ENCODE data around the gene GAPDH.

GAPDH gene

DNA sequence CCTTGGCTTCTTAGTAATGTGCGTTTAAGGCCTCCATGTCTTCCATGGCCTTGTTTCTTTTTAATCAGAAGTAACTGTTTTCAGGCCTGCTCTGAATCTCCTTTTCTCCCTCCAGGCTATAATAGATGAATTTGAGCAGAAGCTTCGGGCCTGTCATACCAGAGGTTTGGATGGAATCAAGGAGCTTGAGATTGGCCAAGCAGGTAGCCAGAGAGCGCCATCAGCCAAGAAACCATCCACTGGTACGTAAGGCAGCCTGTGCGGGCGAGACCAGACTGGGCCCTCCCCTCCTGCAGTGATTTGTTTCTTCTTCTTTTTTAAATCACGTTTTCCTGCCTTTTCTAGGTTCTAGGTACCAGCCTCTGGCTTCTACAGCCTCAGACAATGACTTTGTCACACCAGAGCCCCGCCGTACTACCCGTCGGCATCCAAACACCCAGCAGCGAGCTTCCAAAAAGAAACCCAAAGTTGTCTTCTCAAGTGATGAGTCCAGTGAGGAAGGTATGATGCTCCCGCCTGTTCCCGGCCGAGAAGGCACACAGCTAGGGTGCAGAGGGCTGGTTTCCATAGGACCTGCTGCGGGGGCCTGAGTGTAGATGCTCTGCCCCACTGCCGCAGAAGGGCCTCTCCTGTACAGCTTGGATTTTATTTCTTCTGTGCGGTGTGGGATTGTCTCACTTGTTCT lies 3.6 kb upstream of the GAPDH start:
- no peak for DNase-seq

DNA sequence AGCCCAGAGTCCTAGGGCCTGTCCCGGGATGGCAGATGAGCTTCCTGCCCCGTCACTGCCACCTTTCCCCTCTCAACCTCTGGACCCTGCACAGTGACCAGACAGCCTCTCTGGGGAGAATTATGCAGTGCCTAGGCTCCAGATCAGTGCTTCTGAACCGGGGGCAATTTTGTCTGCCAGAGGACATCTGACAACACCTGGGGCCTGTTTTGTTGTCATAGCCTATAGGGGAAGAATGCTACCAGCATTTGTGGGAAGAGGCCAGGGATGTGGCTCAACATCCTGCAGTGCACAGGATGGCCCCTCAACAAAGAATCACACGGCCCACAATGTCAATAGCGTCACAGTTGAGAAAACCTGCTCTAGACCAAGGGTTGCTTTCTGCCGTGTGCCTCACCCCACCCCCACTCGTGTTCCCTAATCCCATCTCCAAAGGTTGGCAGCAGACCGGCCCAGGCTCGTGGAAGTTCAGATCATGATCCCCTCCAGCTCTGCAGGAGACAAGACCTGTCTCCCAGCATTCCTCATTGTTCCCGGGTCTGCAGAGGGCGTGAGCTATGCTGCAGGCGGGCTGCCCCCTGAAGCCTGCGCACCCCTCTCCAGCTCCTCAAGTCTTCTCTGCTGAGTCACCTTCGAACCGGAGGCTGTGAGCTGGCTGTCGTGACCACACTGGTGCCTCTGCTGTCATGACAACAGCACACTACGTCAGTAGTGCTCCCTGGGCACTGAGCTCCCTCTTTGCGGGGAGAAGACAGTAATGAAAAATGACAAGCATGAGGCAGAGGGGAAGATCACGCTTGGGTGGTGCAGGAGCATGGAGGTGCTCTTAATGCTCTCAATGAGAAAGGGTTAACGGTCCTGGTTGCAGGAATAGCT lies 2.0 kb upstream of the GAPDH start:
- DNase-seq: peak; percentile 99

DNA sequence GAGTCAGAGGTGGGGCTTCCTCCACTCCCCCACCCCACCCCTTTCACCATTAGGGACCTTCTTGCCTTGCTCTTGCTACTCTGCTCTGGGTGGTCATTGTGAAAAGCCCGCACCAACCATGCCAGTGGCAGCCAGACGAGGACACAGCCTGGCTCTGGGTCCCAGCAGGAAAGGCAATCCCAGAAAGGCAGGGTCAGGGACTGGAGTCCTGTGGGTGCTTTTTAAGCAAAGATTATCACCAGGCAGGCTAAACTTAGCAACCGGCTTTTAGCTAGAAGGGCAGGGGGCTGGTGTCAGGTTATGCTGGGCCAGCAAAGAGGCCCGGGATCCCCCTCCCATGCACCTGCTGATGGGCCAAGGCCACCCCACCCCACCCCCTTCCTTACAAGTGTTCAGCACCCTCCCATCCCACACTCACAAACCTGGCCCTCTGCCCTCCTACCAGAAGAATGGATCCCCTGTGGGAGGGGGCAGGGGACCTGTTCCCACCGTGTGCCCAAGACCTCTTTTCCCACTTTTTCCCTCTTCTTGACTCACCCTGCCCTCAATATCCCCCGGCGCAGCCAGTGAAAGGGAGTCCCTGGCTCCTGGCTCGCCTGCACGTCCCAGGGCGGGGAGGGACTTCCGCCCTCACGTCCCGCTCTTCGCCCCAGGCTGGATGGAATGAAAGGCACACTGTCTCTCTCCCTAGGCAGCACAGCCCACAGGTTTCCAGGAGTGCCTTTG lies 1.2 kb upstream of the GAPDH start:
- DNase-seq: peak; percentile 87

DNA sequence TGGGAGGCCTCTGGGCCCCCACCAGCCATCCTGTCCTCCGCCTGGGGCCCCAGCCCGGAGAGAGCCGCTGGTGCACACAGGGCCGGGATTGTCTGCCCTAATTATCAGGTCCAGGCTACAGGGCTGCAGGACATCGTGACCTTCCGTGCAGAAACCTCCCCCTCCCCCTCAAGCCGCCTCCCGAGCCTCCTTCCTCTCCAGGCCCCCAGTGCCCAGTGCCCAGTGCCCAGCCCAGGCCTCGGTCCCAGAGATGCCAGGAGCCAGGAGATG lies 729 bp upstream of the GAPDH start:
- DNase-seq: no peak

DNA sequence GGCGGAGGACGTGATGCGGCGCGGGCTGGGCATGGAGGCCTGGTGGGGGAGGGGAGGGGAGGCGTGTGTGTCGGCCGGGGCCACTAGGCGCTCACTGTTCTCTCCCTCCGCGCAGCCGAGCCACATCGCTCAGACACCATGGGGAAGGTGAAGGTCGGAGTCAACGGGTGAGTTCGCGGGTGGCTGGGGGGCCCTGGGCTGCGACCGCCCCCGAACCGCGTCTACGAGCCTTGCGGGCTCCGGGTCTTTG lies 303 bp downstream of the GAPDH start:
- no peak for DNase-seq

DNA sequence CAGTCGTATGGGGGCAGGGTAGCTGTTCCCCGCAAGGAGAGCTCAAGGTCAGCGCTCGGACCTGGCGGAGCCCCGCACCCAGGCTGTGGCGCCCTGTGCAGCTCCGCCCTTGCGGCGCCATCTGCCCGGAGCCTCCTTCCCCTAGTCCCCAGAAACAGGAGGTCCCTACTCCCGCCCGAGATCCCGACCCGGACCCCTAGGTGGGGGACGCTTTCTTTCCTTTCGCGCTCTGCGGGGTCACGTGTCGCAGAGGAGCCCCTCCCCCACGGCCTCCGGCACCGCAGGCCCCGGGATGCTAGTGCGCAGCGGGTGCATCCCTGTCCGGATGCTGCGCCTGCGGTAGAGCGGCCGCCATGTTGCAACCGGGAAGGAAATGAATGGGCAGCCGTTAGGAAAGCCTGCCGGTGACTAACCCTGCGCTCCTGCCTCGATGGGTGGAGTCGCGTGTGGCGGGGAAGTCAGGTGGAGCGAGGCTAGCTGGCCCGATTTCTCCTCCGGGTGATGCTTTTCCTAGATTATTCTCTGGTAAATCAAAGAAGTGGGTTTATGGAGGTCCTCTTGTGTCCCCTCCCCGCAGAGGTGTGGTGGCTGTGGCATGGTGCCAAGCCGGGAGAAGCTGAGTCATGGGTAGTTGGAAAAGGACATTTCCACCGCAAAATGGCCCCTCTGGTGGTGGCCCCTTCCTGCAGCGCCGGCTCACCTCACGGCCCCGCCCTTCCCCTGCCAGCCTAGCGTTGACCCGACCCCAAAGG lies 804 bp downstream of the GAPDH start:
- DNase-seq: peak; percentile 76

DNA sequence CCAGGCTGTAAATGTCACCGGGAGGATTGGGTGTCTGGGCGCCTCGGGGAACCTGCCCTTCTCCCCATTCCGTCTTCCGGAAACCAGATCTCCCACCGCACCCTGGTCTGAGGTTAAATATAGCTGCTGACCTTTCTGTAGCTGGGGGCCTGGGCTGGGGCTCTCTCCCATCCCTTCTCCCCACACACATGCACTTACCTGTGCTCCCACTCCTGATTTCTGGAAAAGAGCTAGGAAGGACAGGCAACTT lies 1.3 kb downstream of the GAPDH start:
- no peak for DNase-seq

DNA sequence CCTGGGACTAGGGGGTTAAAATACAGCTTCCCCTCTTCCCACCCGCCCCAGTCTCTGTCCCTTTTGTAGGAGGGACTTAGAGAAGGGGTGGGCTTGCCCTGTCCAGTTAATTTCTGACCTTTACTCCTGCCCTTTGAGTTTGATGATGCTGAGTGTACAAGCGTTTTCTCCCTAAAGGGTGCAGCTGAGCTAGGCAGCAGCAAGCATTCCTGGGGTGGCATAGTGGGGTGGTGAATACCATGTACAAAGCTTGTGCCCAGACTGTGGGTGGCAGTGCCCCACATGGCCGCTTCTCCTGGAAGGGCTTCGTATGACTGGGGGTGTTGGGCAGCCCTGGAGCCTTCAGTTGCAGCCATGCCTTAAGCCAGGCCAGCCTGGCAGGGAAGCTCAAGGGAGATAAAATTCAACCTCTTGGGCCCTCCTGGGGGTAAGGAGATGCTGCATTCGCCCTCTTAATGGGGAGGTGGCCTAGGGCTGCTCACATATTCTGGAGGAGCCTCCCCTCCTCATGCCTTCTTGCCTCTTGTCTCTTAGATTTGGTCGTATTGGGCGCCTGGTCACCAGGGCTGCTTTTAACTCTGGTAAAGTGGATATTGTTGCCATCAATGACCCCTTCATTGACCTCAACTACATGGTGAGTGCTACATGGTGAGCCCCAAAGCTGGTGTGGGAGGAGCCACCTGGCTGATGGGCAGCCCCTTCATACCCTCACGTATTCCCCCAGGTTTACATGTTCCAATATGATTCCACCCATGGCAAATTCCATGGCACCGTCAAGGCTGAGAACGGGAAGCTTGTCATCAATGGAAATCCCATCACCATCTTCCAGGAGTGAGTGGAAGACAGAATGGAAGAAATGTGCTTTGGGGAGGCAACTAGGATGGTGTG lies 1.9 kb downstream of the GAPDH start:
- no peak for DNase-seq

DNA sequence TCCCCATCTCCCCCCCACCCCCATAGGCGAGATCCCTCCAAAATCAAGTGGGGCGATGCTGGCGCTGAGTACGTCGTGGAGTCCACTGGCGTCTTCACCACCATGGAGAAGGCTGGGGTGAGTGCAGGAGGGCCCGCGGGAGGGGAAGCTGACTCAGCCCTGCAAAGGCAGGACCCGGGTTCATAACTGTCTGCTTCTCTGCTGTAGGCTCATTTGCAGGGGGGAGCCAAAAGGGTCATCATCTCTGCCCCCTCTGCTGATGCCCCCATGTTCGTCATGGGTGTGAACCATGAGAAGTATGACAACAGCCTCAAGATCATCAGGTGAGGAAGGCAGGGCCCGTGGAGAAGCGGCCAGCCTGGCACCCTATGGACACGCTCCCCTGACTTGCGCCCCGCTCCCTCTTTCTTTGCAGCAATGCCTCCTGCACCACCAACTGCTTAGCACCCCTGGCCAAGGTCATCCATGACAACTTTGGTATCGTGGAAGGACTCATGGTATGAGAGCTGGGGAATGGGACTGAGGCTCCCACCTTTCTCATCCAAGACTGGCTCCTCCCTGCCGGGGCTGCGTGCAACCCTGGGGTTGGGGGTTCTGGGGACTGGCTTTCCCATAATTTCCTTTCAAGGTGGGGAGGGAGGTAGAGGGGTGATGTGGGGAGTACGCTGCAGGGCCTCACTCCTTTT lies 2.7 kb downstream of the GAPDH start:
- DNase-seq: peak; percentile 30

DNA sequence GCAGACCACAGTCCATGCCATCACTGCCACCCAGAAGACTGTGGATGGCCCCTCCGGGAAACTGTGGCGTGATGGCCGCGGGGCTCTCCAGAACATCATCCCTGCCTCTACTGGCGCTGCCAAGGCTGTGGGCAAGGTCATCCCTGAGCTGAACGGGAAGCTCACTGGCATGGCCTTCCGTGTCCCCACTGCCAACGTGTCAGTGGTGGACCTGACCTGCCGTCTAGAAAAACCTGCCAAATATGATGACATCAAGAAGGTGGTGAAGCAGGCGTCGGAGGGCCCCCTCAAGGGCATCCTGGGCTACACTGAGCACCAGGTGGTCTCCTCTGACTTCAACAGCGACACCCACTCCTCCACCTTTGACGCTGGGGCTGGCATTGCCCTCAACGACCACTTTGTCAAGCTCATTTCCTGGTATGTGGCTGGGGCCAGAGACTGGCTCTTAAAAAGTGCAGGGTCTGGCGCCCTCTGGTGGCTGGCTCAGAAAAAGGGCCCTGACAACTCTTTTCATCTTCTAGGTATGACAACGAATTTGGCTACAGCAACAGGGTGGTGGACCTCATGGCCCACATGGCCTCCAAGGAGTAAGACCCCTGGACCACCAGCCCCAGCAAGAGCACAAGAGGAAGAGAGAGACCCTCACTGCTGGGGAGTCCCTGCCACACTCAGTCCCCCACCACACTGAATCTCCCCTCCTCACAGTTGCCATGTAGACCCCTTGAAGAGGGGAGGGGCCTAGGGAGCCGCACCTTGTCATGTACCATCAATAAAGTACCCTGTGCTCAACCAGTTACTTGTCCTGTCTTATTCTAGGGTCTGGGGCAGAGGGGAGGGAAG lies 3.5 kb downstream of the GAPDH start:
- peak; percentile 78 for DNase-seq

DNA sequence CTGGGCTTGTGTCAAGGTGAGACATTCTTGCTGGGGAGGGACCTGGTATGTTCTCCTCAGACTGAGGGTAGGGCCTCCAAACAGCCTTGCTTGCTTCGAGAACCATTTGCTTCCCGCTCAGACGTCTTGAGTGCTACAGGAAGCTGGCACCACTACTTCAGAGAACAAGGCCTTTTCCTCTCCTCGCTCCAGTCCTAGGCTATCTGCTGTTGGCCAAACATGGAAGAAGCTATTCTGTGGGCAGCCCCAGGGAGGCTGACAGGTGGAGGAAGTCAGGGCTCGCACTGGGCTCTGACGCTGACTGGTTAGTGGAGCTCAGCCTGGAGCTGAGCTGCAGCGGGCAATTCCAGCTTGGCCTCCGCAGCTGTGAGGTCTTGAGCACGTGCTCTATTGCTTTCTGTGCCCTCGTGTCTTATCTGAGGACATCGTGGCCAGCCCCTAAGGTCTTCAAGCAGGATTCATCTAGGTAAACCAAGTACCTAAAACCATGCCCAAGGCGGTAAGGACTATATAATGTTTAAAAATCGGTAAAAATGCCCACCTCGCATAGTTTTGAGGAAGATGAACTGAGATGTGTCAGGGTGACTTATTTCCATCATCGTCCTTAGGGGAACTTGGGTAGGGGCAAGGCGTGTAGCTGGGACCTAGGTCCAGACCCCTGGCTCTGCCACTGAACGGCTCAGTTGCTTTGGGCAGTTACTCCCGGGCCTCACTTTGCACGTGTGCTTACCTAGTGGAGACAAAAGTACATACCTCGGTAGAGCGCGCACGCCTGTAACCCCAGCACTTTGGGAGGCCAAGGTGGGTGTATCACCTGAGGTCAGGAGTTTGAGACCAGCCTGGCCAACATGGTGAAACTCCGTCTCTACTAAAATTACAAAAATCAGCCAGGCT lies 4.3 kb downstream of the GAPDH start:
- DNase-seq: peak; percentile 56

DNA sequence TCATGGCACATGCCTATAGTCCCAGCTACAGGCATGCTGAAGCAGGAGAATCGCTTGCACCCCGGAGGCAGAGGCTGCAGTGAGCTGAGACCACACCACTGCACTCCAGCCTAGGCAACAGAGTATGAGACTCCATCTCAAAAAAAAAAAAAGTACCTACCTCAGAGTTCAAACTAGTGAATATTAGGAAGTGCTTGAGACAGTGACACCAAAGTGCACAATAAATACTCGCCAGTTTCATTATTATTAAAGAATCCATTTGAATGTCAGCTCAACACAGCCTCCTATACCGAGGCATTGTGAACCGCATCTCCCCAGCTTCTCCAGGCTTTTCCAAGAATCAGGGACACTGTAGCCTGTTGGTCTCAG lies 5.0 kb downstream of the GAPDH start:
- peak; percentile 39 for DNase-seq

DNA sequence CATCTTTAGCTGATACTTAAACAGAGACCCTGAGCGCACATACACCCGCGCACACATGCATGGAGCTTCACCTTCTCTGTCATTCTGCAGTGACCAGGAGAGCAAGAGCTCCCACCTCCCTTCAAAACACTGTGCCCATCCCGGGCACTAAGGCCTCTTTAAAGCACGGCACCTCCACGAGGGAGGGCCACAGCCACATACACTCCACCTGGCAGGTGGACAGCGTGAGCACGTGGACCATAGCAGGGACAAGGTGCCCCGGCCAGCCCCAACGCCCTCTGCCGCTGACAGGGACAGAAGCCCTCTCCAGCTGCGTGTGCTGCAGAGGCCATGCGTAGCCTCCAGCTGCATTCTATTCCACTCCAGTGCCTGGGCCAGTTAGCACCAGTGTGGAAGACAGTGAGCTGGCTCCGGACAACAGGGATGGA lies 5.4 kb downstream of the GAPDH start:
- DNase-seq: no peak

DNA sequence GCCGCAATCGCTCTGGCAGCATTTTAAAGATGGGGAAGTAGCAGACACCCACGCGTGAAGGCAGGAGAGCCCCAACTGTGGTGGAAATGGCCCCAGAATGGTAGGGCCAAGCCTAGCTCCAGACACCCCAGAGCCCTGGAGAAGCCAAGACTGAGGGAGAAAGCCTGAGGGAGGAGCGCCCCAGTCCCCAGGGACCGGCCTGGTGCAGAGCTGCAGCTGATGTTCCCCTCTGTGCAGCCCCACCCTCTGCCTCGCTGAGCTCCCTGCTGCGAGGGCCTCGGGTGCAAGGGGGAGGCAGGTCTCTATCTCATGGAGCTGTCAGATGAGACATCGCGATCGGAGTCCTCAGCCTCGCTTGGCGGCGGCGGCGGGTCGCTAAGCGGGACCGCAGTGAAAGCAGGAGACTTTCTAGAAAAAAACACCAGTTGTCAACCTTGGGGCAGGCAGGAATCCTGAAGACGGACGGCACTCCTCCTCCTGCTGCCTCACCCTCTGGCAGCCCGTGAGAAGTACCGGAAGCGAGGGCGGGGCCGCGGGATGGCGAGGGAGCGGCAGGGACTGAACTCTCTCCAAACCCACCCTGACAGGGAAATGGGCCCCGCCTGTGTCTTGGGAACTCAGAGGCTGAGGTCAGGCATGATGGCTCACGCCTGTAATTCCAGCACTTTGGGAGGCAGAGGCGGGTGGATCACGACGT lies 6.0 kb downstream of the GAPDH start:
- peak; percentile 97 for DNase-seq

DNA sequence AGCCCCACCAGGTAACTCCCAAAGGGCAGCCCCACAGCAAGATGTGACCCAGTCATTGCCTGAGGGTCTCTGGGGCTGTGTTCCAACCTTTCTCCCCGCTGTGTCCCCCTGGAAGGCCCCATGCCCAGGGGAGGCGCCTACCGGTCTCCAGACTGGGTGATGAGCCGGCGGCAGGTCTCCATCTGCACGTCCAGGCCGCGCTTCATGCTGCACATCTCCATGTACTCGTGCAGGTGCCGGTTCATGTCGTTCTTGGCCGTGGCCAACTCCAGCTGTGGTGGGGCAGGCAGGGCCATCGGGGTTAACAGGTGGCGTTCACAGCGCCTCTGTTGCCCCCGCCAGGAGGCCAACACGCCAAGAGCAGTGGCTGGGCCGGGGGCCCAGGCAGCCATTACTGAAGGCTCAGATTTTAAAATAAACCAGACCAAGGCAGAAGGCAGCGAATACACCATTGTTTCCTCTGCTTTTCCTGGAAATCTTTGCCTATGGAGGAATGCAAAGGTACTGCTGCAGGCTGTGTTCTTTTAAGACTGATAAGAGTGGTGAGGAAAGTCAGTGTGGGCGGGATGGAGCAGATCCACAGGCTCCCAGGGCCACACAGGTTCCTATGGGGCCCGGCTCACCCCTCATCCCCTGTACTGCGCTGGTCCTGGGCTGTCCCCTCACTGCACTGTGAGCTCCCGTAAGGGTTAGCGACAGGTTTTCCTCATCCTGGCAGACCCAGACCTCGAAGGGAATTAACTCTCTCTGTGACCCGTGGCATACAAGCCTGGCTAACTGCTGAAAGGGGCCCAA lies 7.3 kb downstream of the GAPDH start:
- DNase-seq: no peak

DNA sequence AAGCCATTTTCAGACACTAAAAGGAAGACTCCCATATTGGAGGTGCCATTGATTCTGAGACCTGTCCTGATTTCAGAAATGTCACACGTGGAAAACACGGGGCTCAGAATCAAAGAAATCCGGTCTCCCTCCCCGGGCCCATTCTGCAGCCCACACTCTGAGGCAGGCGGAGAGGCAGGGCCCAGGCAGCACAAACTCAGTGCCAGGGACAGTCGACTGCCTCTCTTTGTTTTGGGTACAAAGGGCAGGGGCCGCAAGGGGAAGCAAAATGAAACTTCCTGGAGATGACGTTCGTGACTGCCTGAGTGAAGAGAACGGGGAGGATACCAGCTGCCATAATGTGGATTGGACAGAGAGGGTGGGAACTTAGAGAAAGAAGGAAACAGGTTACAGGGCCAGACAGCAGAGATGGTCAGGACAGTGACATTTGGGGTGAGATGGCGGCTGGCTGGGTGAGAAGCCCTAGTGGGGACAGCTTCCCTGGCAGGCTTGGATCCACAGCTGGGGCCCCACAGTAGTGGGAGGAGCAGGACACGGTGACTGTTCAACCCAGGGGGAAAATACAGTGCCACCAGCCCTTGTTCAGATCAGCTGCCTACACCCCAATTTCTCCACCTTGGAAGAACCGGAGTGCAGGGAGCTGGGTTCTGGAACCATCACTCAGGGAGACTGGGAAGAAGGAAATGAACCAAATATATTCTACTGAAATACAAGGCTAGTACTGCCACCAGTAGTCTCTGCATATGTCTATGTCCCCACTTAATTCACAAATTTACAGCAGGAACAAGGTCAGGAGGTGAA lies 8.1 kb downstream of the GAPDH start:
- DNase-seq: no peak

DNA sequence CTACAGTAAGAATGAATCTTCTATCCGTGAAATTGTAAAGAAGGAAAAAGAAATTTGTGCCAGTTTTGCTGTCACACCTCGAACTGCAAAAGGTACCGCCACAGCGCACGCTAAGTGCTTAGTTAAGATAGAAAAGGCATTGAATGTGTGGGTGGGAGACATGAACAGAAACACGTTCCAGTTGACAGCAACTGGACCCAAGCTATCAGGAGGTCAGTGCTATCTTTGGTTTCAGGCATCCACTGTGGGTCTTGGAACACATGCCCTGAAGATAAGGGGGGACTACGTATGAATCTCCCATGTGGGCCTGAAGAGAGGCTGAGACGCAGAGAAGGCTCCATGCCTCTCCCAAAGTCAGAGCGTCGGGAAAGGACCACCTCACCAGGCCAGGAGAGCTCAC lies 11.7 kb downstream of the GAPDH start:
- DNase-seq: no peak

DNA sequence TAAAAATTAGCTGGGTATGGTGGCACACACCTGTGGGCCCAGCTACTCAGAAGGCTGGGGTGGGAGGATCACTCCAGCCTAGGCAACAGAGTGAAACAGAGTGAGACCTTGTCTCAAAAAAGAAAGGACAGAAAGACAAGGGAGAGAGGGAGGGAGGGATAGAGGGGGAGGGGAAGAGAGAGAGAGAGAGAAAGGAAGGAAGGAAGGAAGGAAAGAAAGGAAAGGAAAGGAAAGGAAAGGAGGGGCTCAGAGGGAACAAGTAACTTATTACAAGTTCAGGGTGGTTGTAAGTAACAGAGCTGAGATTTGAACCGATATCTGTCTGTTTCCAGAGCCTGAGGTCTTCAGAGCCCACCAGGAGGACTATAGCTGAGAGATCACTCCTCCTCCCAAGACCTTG lies 13.2 kb downstream of the GAPDH start:
- no peak for DNase-seq
